HG03280 (cell line): Measurements from ENCODE around the gene FPGS.
A peak's percentile ranks its signal among the peaks of the same experiment; 100 is the strongest.
"Not testable (repeated sequence)": the region's sequence is repeated elsewhere in the genome, so short reads cannot be mapped to it uniquely, and the experiment has no call there.

ENCODE experiments used
- ATAC-seq: cut with Tn5 transposase; IDR thresholded peaks from one replicate; pipeline ENCODE4 v1.9.1; 2021; ENCODE audit warnings: mild to moderate bottlenecking, moderate library complexity; ENCODE audit not compliant: unreplicated experiment

FPGS gene

GRCh38 chr9:127770583-127770904 is 32.1 kb upstream of the FPGS start:
- no peak for ATAC-seq

- ATAC-seq, result peak; percentile 86
These were observed 31.6 kb upstream of the FPGS start for GRCh38 chr9:127770905-127771569.

- ATAC-seq, result no peak
These were observed 31.0 kb upstream of the FPGS start for GRCh38 chr9:127771570-127772189.

GRCh38 chr9:127772603-127773002 is 30.1 kb upstream of the FPGS start:
- ATAC-seq, result no peak

GRCh38 chr9:127773272-127773671 is 29.4 kb upstream of the FPGS start:
- no peak for ATAC-seq

- no peak for ATAC-seq
These were observed 28.7 kb upstream of the FPGS start for GRCh38 chr9:127773981-127774380.

- no peak for ATAC-seq
These were observed 26.3 kb upstream of the FPGS start for GRCh38 chr9:127776195-127776923.

GRCh38 chr9:127776924-127777289 is 25.8 kb upstream of the FPGS start:
- ATAC-seq, result no peak

- ATAC-seq, result no peak
These were observed 25.2 kb upstream of the FPGS start for GRCh38 chr9:127777368-127777980.

- peak; percentile 38 for ATAC-seq
These were observed 24.2 kb upstream of the FPGS start, which contains the start of gene SH2D3C for GRCh38 chr9:127778280-127779135. TSS of gene SH2D3C (minus strand) at chr9:127778666. CDS start at chr9:127778627, 39 bp downstream.

GRCh38 chr9:127779136-127779981 is 23.3 kb upstream of the FPGS start:
- peak; percentile 53 for ATAC-seq

- ATAC-seq, result no peak
These were observed 22.4 kb upstream of the FPGS start for GRCh38 chr9:127780126-127780885.

GRCh38 chr9:127780909-127781308 is 21.8 kb upstream of the FPGS start:
- ATAC-seq, result not testable (repeated sequence)

GRCh38 chr9:127781806-127782205 is 20.9 kb upstream of the FPGS start:
- no peak for ATAC-seq

GRCh38 chr9:127783111-127784008 is 19.3 kb upstream of the FPGS start:
- no peak for ATAC-seq

GRCh38 chr9:127785023-127785932 is 17.4 kb upstream of the FPGS start:
- peak; percentile 54 for ATAC-seq
